Prostate gland (tissue), 2 donors: ENCODE measurements around the gene GRAMD2A. TPM values are rescaled to one million over a fixed set of nuclear protein-coding genes. Genes with fewer than 3 reads are reported as not detected.

Experiments
- DNase-seq: peaks from one replicate; pipeline ENCODE4 v3.0.0-alpha.2; 2019; ENCODE audit warnings: low spot score
- H3K27ac ChIP-seq, 2 donors: fragments of 200-600 bp; sonication (generic); 2 replicates each; pipeline ENCODE4 v1.5.1; 2017 to 2019
- H3K27me3 ChIP-seq: fragments of 200-600 bp; sonication (generic); replicated peaks from 2 replicates; pipeline ENCODE4 v1.5.1; 2019; ENCODE audit not compliant: insufficient read depth
- H3K36me3 ChIP-seq, 2 donors: fragments of 200-600 bp; sonication (generic); 1 replicate in 1 of 2; 2 replicates in 1 of 2; pipeline versions ENCODE4 v1.5.1 to v1.8.1; 2017 to 2019
- H3K4me1 ChIP-seq: fragments of 200-600 bp; sonication (generic); replicated peaks from 2 replicates; pipeline ENCODE4 v1.5.1; 2019
- H3K4me3 ChIP-seq, 2 donors: fragments of 200-600 bp; sonication (generic); 2 replicates each; pipeline ENCODE4 v1.5.1; 2017 to 2019
- H3K9me3 ChIP-seq: fragments of 200-600 bp; sonication (generic); 2 replicates; pipeline ENCODE4 v1.5.1; 2017
- POLR2A ChIP-seq: fragments of 450-650 bp; IDR thresholded peaks from one replicate; pipeline ENCODE4 v1.6.1; 2016; ENCODE audit warnings: antibody characterized with exemption, mild to moderate bottlenecking
- POLR2AphosphoS5 ChIP-seq: sonication (generic); formaldehyde crosslinking; IDR thresholded peaks from one replicate; pipeline ENCODE4 v1.6.1; 2017; ENCODE audit warnings: antibody characterized with exemption
- WGBS: methylation state at CpG from one replicate; pipeline ENCODE4 v1.1.5; 2018; 5-methylcytosine and 5-hydroxymethylcytosine counted together
- intact Hi-C: fragments of 100-400 bp; cut with DNase I; formaldehyde crosslinking; loops from one replicate; pipeline ENCODE4 v1.14.2; 2022
- total RNA-seq, 2 donors: library from RNA; depleted of rRNA; stranded (reverse); fragments of >200 nt; gene quantifications; one replicate each; pipeline ENCODE4 v1.1.0, GENCODE V29; 2016
- TF ChIP-seq, protein P1 (sequence below), 4 experiments: fragments of 200-600 bp in 2 of 4; fragments of 450-650 bp in 2 of 4; sonication (generic) in 2 of 4; IDR thresholded peaks; 1 replicate in 3 of 4; 2 replicates in 1 of 4; pipeline ENCODE4 v1.5.1; 2016 to 2019; ENCODE audit warnings: antibody characterized with exemption in 4 of 4, mild to moderate bottlenecking in 2 of 4, moderate library complexity in 2 of 4

Gene GRAMD2A
- total RNA-seq, 2 donors from 2014 or later: 4.3 to 6.4 TPM

DNA sequence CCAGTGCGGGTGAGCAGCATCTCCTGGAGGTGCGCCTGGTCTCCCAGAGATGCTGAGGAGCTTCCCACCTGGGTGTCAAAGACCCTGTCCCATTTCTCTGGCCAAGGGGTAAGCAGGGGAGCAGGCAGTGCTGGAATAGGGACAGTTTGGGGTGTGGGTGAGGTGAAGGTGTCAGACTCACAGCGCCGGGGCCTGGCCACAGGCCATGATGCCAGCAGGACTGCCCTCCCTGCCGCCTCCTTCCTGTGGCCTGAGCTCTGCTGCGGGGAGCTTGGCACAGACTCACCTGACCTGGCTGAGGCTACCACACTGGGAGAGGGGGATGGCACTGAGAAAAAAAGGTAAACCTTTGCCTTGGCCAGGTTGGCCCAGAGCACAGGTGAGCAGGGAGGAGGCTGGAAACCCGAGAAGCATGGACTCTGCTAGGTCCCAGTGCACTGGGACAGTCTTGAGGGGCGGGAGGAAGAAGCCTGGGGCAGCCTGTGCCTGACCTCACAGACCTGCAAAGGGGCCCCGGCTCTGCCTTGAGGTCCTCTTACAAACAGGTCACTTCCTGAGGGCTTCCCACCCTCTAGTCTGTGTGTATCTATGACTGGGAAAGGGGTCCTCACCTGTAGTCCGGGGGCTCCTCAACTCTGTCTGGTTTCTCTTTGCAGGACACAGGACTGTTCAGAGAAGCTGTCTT lies 28.2 kb downstream of the GRAMD2A start:
- H3K9me3 ChIP-seq: no peaks in the 10 kb centered on the region
- H3K27ac ChIP-seq: peak overlapping the region in 1 of 2 donors; percentile 19
- DNase-seq: no peak
- intact Hi-C loops: no loop called here
- 53% methylated on average over 10 of the region's 10 CpGs for WGBS
- no peaks in the 10 kb centered on the region for H3K36me3 ChIP-seq
- no peaks in the 10 kb centered on the region for H3K27me3 ChIP-seq
- H3K4me3 ChIP-seq: no peak overlapping the region
- TF ChIP-seq POLR2A (no peak), POLR2AphosphoS5 (no peak)
- TF ChIP-seq, protein P1, sequence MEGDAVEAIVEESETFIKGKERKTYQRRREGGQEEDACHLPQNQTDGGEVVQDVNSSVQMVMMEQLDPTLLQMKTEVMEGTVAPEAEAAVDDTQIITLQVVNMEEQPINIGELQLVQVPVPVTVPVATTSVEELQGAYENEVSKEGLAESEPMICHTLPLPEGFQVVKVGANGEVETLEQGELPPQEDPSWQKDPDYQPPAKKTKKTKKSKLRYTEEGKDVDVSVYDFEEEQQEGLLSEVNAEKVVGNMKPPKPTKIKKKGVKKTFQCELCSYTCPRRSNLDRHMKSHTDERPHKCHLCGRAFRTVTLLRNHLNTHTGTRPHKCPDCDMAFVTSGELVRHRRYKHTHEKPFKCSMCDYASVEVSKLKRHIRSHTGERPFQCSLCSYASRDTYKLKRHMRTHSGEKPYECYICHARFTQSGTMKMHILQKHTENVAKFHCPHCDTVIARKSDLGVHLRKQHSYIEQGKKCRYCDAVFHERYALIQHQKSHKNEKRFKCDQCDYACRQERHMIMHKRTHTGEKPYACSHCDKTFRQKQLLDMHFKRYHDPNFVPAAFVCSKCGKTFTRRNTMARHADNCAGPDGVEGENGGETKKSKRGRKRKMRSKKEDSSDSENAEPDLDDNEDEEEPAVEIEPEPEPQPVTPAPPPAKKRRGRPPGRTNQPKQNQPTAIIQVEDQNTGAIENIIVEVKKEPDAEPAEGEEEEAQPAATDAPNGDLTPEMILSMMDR (IDR thresholded peaks at IDR 0.05): no peak
- H3K4me1 ChIP-seq: no peaks in the 10 kb centered on the region

DNA sequence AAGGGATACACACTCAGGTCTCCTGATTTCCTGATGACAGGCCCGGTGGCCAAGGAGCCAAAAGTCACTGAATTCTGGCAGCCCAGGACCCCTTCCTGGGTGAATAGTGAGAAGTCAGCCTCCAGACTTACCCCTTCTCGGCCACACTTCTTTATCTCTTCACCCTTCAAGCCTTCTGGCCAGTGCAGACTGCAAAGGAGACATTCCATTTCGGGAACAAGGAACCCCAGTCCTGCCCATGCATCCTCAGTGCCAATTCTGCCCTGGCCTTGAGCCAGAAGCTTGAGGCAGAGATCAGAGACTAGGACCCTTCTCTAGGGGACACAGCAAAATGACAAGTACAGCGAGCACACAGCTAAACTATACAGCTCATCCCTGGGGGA lies 28.8 kb downstream of the GRAMD2A start:
- Histone ChIP-seq H3K4me3 (no peak overlapping the region), H3K36me3 (no peaks in the 10 kb centered on the region), H3K9me3 (no peaks in the 10 kb centered on the region), H3K4me1 (no peaks in the 10 kb centered on the region), H3K27me3 (no peaks in the 10 kb centered on the region), H3K27ac (peak overlapping the region in 1 of 2 donors; percentile 19)
- 47% methylated on average over 4 of the region's 4 CpGs for WGBS
- TF ChIP-seq POLR2A (no peak), POLR2AphosphoS5 (no peak)
- TF ChIP-seq, protein P1 (IDR thresholded peaks at IDR 0.05): no peak
- intact Hi-C loops: no loop called here
- no peak for DNase-seq

GRCh38 chr15:72168131-72168807 lies 29.3 kb downstream of the GRAMD2A start:
- Histone ChIP-seq H3K4me3 (no peak overlapping the region), H3K9me3 (no peaks in the 10 kb centered on the region), H3K27me3 (no peaks in the 10 kb centered on the region), H3K27ac (peak overlapping the region in 1 of 2 donors; percentile 5), H3K36me3 (no peaks in the 10 kb centered on the region), H3K4me1 (no peaks in the 10 kb centered on the region)
- WGBS: 14% methylated on average over 7 of the region's 7 CpGs
- intact Hi-C loops: no loop called here
- DNase-seq: peak; percentile 29
- TF ChIP-seq POLR2A (no peak), POLR2AphosphoS5 (no peak)
- TF ChIP-seq, protein P1 (IDR thresholded peaks at IDR 0.05): no peak

DNA sequence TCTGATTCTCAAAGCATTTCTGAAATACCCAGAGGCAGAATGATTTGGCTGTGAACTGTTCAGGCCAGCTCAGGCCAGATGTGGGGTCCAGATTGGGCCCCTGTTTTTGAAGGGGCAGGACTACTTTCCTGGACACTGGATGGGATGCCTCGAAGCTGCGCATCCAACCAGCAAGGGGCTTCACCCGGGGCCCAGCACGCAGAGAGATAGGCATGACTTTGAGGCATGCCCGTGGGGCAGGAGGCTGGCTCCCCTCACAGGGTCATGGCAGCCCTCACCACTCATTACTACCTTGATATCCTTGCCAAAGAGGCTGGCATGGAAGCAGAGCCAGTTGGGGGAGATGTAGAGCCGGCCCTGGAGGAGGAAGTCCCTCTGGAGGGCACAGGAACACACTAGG lies 30.1 kb downstream of the GRAMD2A start:
- Histone ChIP-seq H3K4me3 (no peak overlapping the region), H3K4me1 (no peaks in the 10 kb centered on the region), H3K27ac (peak overlapping the region in 1 of 2 donors; percentile 5), H3K9me3 (no peaks in the 10 kb centered on the region), H3K27me3 (no peaks in the 10 kb centered on the region), H3K36me3 (no peaks in the 10 kb centered on the region)
- WGBS: 88% methylated on average over 6 of the region's 6 CpGs
- no peak for DNase-seq
- intact Hi-C loops: no loop called here
- TF ChIP-seq POLR2AphosphoS5 (no peak), POLR2A (no peak)
- TF ChIP-seq, protein P1 (IDR thresholded peaks at IDR 0.05): no peak
